H1 (cell line): ENCODE data around the gene STK33. TPM values are rescaled to one million over a fixed set of nuclear protein-coding genes. Genes with fewer than 3 reads are reported as not detected.

Experiments
- CTCF ChIA-PET: fragments of 300-600 bp; sonication (Branson Sonifier 250); formaldehyde crosslinking; loops from one replicate; lab custom pipeline; 2021; ENCODE audit not compliant: partially characterized antibody; lab: Charles Lee
- POLR2A ChIA-PET: fragments of 300-600 bp; sonication (Branson Sonifier 250); formaldehyde crosslinking; loops from one replicate; lab custom pipeline; 2021; ENCODE audit warnings: inconsistent platforms; ENCODE audit not compliant: partially characterized antibody; lab: Charles Lee
- DNase-seq, 2 experiments: peaks; one replicate each; pipeline versions ENCODE4 v3.0.0 to v3.0.0-alpha.2; 2010 to 2022; ENCODE audit warnings: low spot score in 2 of 2, low read depth in 1 of 2, mixed read lengths in 1 of 2
- FAIRE-seq: peaks from 2 replicates; lab custom pipeline; 2011; peaks lifted over from hg19 to GRCh38; lab: Jason Lieb, UNC
- H2AFZ ChIP-seq: 2 replicates; pipeline ENCODE4 v1.8.1; 2012; ENCODE audit warnings: low read length, inconsistent platforms
- H2AK5ac ChIP-seq: 2 replicates; pipeline ENCODE4 v1.6.1; 2013; ENCODE audit warnings: low read depth, low read length
- H2BK120ac ChIP-seq: replicated peaks from 2 replicates; pipeline ENCODE3; 2013; ENCODE audit warnings: low read depth, low read length, inconsistent platforms
- H2BK12ac ChIP-seq: 2 replicates; pipeline ENCODE4 v1.6.1; 2013; ENCODE audit warnings: low read depth, low read length
- H2BK15ac ChIP-seq: 2 replicates; pipeline ENCODE4 v1.6.1; 2013; ENCODE audit warnings: low read length
- H2BK20ac ChIP-seq: 2 replicates; pipeline ENCODE4 v1.6.1; 2013; ENCODE audit warnings: low read length
- H2BK5ac ChIP-seq: 2 replicates; pipeline ENCODE4 v1.6.1; 2013; ENCODE audit warnings: low read depth, low read length
- H3K14ac ChIP-seq: 2 replicates; pipeline ENCODE4 v1.6.1; 2013; ENCODE audit warnings: inconsistent platforms; ENCODE audit not compliant: insufficient read length
- H3K18ac ChIP-seq: 2 replicates; pipeline ENCODE4 v1.6.1; 2013; ENCODE audit warnings: low read length; ENCODE audit errors: extremely low read depth
- H3K23ac ChIP-seq: 2 replicates; pipeline ENCODE4 v1.6.1; 2013; ENCODE audit warnings: inconsistent platforms; ENCODE audit not compliant: insufficient read length
- H3K23me2 ChIP-seq: 2 replicates; pipeline ENCODE4 v1.6.1; 2013; ENCODE audit warnings: low read depth, low read length
- H3K27ac ChIP-seq: 2 replicates; pipeline ENCODE4 v1.6.1; 2011; ENCODE audit warnings: low read depth, low read length, inconsistent platforms
- H3K27me3 ChIP-seq, 4 experiments: replicated peaks in 1 of 4; 1 replicate in 1 of 4; 2 replicates in 3 of 4; pipeline versions ENCODE4 v1.6.1 to v1.8.1; 2011 to 2013; ENCODE audit warnings: low read length in 3 of 4, mild to moderate bottlenecking in 3 of 4, inconsistent platforms in 2 of 4, mixed read lengths in 2 of 4, moderate library complexity in 1 of 4; ENCODE audit not compliant: control insufficient read depth in 3 of 4, insufficient read depth in 3 of 4; ENCODE audit errors: extremely low read depth in 1 of 4
- H3K36me3 ChIP-seq, 4 experiments: 2 replicates each; pipeline versions ENCODE4 v1.6.1 to v1.8.1; 2011 to 2013; ENCODE audit warnings: mild to moderate bottlenecking in 4 of 4, low read length in 3 of 4, moderate library complexity in 2 of 4, control low read depth in 1 of 4, inconsistent platforms in 1 of 4; ENCODE audit not compliant: insufficient read depth in 4 of 4, control insufficient read depth in 2 of 4
- H3K4ac ChIP-seq: replicated peaks from 2 replicates; pipeline ENCODE3; 2013; ENCODE audit warnings: low read length, low read depth, mixed read lengths, inconsistent platforms; ENCODE audit not compliant: insufficient read length
- H3K4me1 ChIP-seq, 4 experiments: replicated peaks in 1 of 4; 1 replicate in 1 of 4; 2 replicates in 3 of 4; pipeline versions ENCODE4 v1.6.1 to v1.8.1; 2011 to 2013; ENCODE audit warnings: low read length in 3 of 4, inconsistent platforms in 2 of 4, mixed read lengths in 1 of 4; ENCODE audit not compliant: insufficient read depth in 4 of 4, control insufficient read depth in 3 of 4
- H3K4me2 ChIP-seq, 2 experiments: 2 replicates each; pipeline versions ENCODE4 v1.6.1 to v1.8.1; 2011 to 2013; ENCODE audit warnings: low read depth in 2 of 2, low read length in 2 of 2, control low read depth in 1 of 2, inconsistent platforms in 1 of 2, mild to moderate bottlenecking in 1 of 2; ENCODE audit not compliant: insufficient read depth in 1 of 2
- H3K4me3 ChIP-seq, 4 experiments: fragments of 200-600, 300-600 bp in 1 of 4; sonication (generic), shearing (Covaris generic), sonication (Bioruptor Twin) in 1 of 4; 2 replicates each; pipeline versions ENCODE4 v1.5.1 to v1.8.1; 2011 to 2016; ENCODE audit warnings: low read length in 4 of 4, low read depth in 3 of 4, control low read depth in 2 of 4, inconsistent platforms in 2 of 4, mild to moderate bottlenecking in 2 of 4, mixed read lengths in 1 of 4, moderate library complexity in 1 of 4; ENCODE audit not compliant: insufficient read depth in 2 of 4; ENCODE audit errors: extremely low read depth in 1 of 4
- H3K56ac ChIP-seq: replicated peaks from 2 replicates; pipeline ENCODE3; 2013; ENCODE audit warnings: low read depth, mild to moderate bottlenecking, mixed read lengths, low read length, inconsistent platforms; ENCODE audit not compliant: insufficient read length
- H3K79me1 ChIP-seq: 2 replicates; pipeline ENCODE4 v1.6.1; 2013; ENCODE audit warnings: low read depth, low read length, control low read depth
- H3K79me2 ChIP-seq, 2 experiments: 2 replicates each; pipeline versions ENCODE4 v1.6.1 to v1.8.1; 2012 to 2013; ENCODE audit warnings: low read length in 2 of 2, mild to moderate bottlenecking in 2 of 2, inconsistent platforms in 1 of 2; ENCODE audit not compliant: insufficient read depth in 2 of 2, control insufficient read depth in 1 of 2
- H3K9ac ChIP-seq, 4 experiments: replicated peaks in 1 of 4; 1 replicate in 1 of 4; 2 replicates in 3 of 4; pipeline versions ENCODE4 v1.6.1 to v1.8.1; 2011 to 2013; ENCODE audit warnings: low read depth in 3 of 4, low read length in 3 of 4, control low read depth in 2 of 4, mild to moderate bottlenecking in 2 of 4, moderate library complexity in 2 of 4, inconsistent platforms in 1 of 4; ENCODE audit errors: extremely low read depth in 1 of 4
- H3K9me3 ChIP-seq, 2 experiments: 2 replicates each; pipeline versions ENCODE4 v1.6.1 to v1.8.1; 2012 to 2013; ENCODE audit warnings: mild to moderate bottlenecking in 2 of 2, moderate library complexity in 2 of 2, control low read depth in 1 of 2, inconsistent platforms in 1 of 2, low read depth in 1 of 2, low read length in 1 of 2, mixed read lengths in 1 of 2; ENCODE audit not compliant: insufficient read depth in 2 of 2
- H4K20me1 ChIP-seq, 2 experiments: replicated peaks in 1 of 2; 2 replicates each; pipeline versions ENCODE3 to v1.8.1; 2011 to 2013; ENCODE audit warnings: inconsistent platforms in 2 of 2, low read length in 2 of 2, mild to moderate bottlenecking in 1 of 2; ENCODE audit not compliant: insufficient read depth in 2 of 2, control insufficient read depth in 1 of 2
- H4K5ac ChIP-seq: 2 replicates; pipeline ENCODE4 v1.6.1; 2013; ENCODE audit warnings: low read length, low read depth, mixed read lengths, inconsistent platforms; ENCODE audit not compliant: insufficient read length
- H4K8ac ChIP-seq: 2 replicates; pipeline ENCODE4 v1.8.0; 2013; ENCODE audit warnings: mild to moderate bottlenecking, moderate library complexity, low read length, inconsistent platforms; ENCODE audit not compliant: insufficient read depth; ENCODE audit errors: extremely low read depth
- H4K91ac ChIP-seq: replicated peaks from 2 replicates; pipeline ENCODE3; 2013; ENCODE audit warnings: low read length, mixed read lengths, inconsistent platforms; ENCODE audit not compliant: insufficient read length
- BCL11A ChIP-seq, 2 experiments: IDR thresholded peaks; one replicate each; pipeline ENCODE4 v1.6.1; 2011; ENCODE audit warnings: low read depth in 2 of 2, low read length in 2 of 2, mild to moderate bottlenecking in 2 of 2
- CBX5 ChIP-seq: fragments of 300-800, 300-1000 bp; sonication (generic); IDR thresholded peaks from 2 replicates; pipeline ENCODE4 v1.7.1; 2016; ENCODE audit warnings: antibody characterized with exemption, low read length, low read depth
- CREB1 ChIP-seq: IDR thresholded peaks from 2 replicates; pipeline ENCODE4 v1.6.1; 2012; ENCODE audit warnings: inconsistent platforms
- HDAC2 ChIP-seq, 2 experiments: fragments of 300-600 bp in 1 of 2; sonication (generic) in 1 of 2; IDR thresholded peaks; 2 replicates each; pipeline ENCODE4 v1.6.1; 2011 to 2012; ENCODE audit warnings: low read depth in 2 of 2, low read length in 2 of 2, mild to moderate bottlenecking in 2 of 2, moderate library complexity in 2 of 2, borderline replicate concordance in 1 of 2, inconsistent platforms in 1 of 2
- RBBP5 ChIP-seq: IDR thresholded peaks from 2 replicates; pipeline ENCODE4 v1.7.1; 2012; ENCODE audit warnings: low read depth, mild to moderate bottlenecking, inconsistent platforms, low read length, moderate library complexity, borderline replicate concordance
- SIN3A ChIP-seq, 2 experiments: IDR thresholded peaks in 1 of 2; conservative IDR thresholded peaks in 1 of 2; 2 replicates each; pipeline ENCODE4 v1.6.1; 2011 to 2012; ENCODE audit warnings: low read length in 2 of 2, improper control_type of control experiment in 1 of 2, low read depth in 1 of 2, mild to moderate bottlenecking in 1 of 2
- SP1 ChIP-seq: IDR thresholded peaks from 2 replicates; pipeline ENCODE4 v1.6.1; 2011; ENCODE audit warnings: low read depth, low read length
- SP4 ChIP-seq: IDR thresholded peaks from 2 replicates; pipeline ENCODE4 v1.6.1; 2012; ENCODE audit warnings: low read length, inconsistent platforms
- USF2 ChIP-seq: IDR thresholded peaks from 2 replicates; pipeline ENCODE4 v1.6.1; 2011; ENCODE audit warnings: low read length, improper control_type of control experiment
- WGBS, 2 experiments: shearing (Covaris generic) in 1 of 2; methylation state at CpG; one replicate each; pipeline versions ENCODE4 v1.1.6 to v1.1.7; 2013 to 2015; ENCODE audit warnings: low lambda C conversion rate in 2 of 2, mixed read lengths in 2 of 2, inconsistent platforms in 1 of 2, low coverage in 1 of 2, missing lambda C conversion rate in 1 of 2; ENCODE audit not compliant: insufficient replicate concordance in 2 of 2, insufficient coverage in 1 of 2, insufficient read length in 1 of 2; ENCODE audit errors: extremely low coverage in 1 of 2, missing lambda C conversion rate in 1 of 2; 5-methylcytosine and 5-hydroxymethylcytosine counted together
- polyA plus RNA-seq, 7 experiments: library from polyadenylated mRNA; depleted of rRNA in 3 of 7; stranded (reverse) in 5 of 7; unstranded in 2 of 7; fragments of >200 nt in 5 of 7; fragments of 200-250 nt in 2 of 7; gene quantifications; 1 replicate in 5 of 7; 2 replicates in 1 of 7; 4 replicates in 1 of 7; pipeline versions ENCODE4 v1.2.1 to v1.2.3, GENCODE V29; 2011 to 2013; ENCODE audit warnings: missing spikeins in 2 of 7, mixed read lengths in 2 of 7
- total RNA-seq: library from RNA; stranded (reverse); fragmentation: NEBNext Ultra II Directional; extraction: Animal tissue kit (Norgen Biotek cat#: 25700); gene quantifications from 2 replicates; pipeline ENCODE4 v1.2.1, GENCODE V29; 2021
- TF ChIP-seq, protein P1 (sequence below), 3 experiments: IDR thresholded peaks; 1 replicate in 2 of 3; 2 replicates in 1 of 3; pipeline versions ENCODE4 v1.5.1 to v1.6.1; 2011; ENCODE audit warnings: low read length in 3 of 3, mild to moderate bottlenecking in 3 of 3, inconsistent platforms in 2 of 3, low read depth in 1 of 3, moderate library complexity in 1 of 3; ENCODE audit not compliant: insufficient read depth in 1 of 3; ENCODE audit errors: control extremely low read depth in 1 of 3

STK33 gene
- total and polyA plus RNA-seq, 2 of the 8 experiments (the other 6 are each of a cell fraction or from before 2014, with no cell fraction given) = 8.8 to 25.1 TPM

DNA sequence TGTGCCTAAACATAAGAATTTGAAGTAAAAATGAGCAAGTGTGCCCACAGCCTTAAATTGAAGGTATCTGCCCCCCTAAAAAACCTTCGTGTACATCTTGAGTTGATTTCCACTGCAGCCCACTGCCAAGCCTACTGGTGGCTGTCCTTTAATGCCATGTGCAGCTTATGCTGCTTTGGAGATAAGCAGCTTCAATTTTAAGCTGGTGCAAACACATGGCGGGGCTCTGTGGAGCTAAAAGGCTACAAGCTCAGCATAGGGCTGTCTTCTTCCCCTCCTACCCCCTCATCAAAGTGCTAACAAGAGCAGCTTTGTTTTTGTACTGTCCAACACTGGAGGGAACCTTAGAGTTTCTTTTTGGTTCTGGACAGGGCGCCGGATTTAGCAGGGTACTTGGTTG is 201.9 kb downstream of the STK33 start:
- Histone ChIP-seq H3K23ac (no peak overlapping the region), H3K18ac (no peak overlapping the region), H3K27me3 (no peaks in the 10 kb centered on the region), H3K4me2 (no peak overlapping the region), H2BK20ac (no peak overlapping the region), H4K5ac (no peak overlapping the region), H3K36me3 (no peaks in the 10 kb centered on the region; a peak in 1 of 8 replicates), H3K9ac (no peak overlapping the region), H2AK5ac (no peak overlapping the region), H3K79me2 (no peaks in the 10 kb centered on the region), H4K91ac (no peak overlapping the region), H3K9me3 (peaks cover 9 to 15% of the 10 kb centered on the region in 2 experiments; a peak in 2 of 4 replicates), H2BK12ac (no peak overlapping the region), H2AFZ (no peak overlapping the region), H3K56ac (no peak overlapping the region), H3K27ac (no peak overlapping the region), H3K4me3 (no peak overlapping the region), H2BK5ac (no peak overlapping the region), H3K14ac (no peak overlapping the region), H3K4ac (no peak overlapping the region), H4K20me1 (no peaks in the 10 kb centered on the region), H4K8ac (no peak overlapping the region), H3K79me1 (no peaks in the 10 kb centered on the region), H2BK15ac (no peak overlapping the region), H3K23me2 (no peaks in the 10 kb centered on the region), H2BK120ac (no peak overlapping the region), H3K4me1 (peaks cover 0 to 4% (median 1%) of the 10 kb centered on the region in 4 experiments; a peak in 4 of 7 replicates)
- ChIA-PET POLR2A (no interaction called here), CTCF (interaction anchor here (0.8 to 4.2 kb wide), 7 partner anchors 11 to 298 kb away, joined by 3 to 17 read pairs (median 3); partner anchors contain the start of gene LMO1)
- WGBS, 2 experiments = 90% methylated on average over 4 of the region's 4 CpGs; no CpG with 5 or more reads in 1 of the 2 experiments
- no peak for FAIRE-seq
- no peak for DNase-seq
- no peak for TF ChIP-seq CBX5
- no peak for TF ChIP-seq RBBP5
- no peak for TF ChIP-seq CREB1
- TF ChIP-seq, protein P1, sequence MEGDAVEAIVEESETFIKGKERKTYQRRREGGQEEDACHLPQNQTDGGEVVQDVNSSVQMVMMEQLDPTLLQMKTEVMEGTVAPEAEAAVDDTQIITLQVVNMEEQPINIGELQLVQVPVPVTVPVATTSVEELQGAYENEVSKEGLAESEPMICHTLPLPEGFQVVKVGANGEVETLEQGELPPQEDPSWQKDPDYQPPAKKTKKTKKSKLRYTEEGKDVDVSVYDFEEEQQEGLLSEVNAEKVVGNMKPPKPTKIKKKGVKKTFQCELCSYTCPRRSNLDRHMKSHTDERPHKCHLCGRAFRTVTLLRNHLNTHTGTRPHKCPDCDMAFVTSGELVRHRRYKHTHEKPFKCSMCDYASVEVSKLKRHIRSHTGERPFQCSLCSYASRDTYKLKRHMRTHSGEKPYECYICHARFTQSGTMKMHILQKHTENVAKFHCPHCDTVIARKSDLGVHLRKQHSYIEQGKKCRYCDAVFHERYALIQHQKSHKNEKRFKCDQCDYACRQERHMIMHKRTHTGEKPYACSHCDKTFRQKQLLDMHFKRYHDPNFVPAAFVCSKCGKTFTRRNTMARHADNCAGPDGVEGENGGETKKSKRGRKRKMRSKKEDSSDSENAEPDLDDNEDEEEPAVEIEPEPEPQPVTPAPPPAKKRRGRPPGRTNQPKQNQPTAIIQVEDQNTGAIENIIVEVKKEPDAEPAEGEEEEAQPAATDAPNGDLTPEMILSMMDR (IDR thresholded peaks at IDR 0.05; ENCODE audit: control extremely low read depth in 1 of 3, insufficient read depth in 1 of 3, low read depth in 1 of 3, low read length in 3 of 3) = no peak
- no peak for TF ChIP-seq BCL11A (IDR thresholded peaks at IDR 0.05; ENCODE audit: low read depth in 2 of 2, low read length in 2 of 2)
- TF ChIP-seq SIN3A (conservative IDR thresholded peaks at IDR 0.05 in 1 of 2, IDR thresholded peaks at IDR 0.05 in 1 of 2; ENCODE audit: low read depth in 1 of 2, low read length in 2 of 2) = no peak
- TF ChIP-seq HDAC2 (IDR thresholded peaks at IDR 0.05; ENCODE audit: borderline replicate concordance in 1 of 2, low read depth in 2 of 2, low read length in 2 of 2) = no peak
- TF ChIP-seq SP1 = no peak
- no peak for TF ChIP-seq SP4
- no peak for TF ChIP-seq USF2
